Lung (tissue), 12 donors: ENCODE results near the gene PEX16. TPM values are rescaled to one million over a fixed set of nuclear protein-coding genes. Genes with fewer than 3 reads are reported as not detected.

Source experiments
- ATAC-seq: fragments of 200-7000 bp; cut with Tn5 transposase; one replicate; pipeline ENCODE4 v1.9.1; 2020; ENCODE audit warnings: moderate number of reproducible peaks; ENCODE audit not compliant: insufficient read depth, low FRiP score
- DNase-seq, 3 donors: peaks; one replicate each; pipeline ENCODE4 v3.0.0-alpha.2; 2013 to 2017
- H3K27ac ChIP-seq, 2 donors: one replicate each; pipeline ENCODE4 v1.5.1; 2013; ENCODE audit warnings: mild to moderate bottlenecking in 2 of 2, moderate library complexity in 2 of 2, control low read depth in 1 of 2, inconsistent platforms in 1 of 2, low read depth in 1 of 2, low read length in 1 of 2
- H3K27me3 ChIP-seq, 3 donors: one replicate each; pipeline ENCODE4 v1.5.1; 2013; ENCODE audit warnings: low read length in 2 of 3; ENCODE audit not compliant: control insufficient read depth in 3 of 3, insufficient read depth in 3 of 3
- H3K36me3 ChIP-seq, 4 donors: one replicate each; pipeline ENCODE4 v1.5.1; 2013; ENCODE audit warnings: low read length in 4 of 4, mild to moderate bottlenecking in 1 of 4, moderate library complexity in 1 of 4; ENCODE audit not compliant: control insufficient read depth in 4 of 4, insufficient read depth in 4 of 4
- H3K4me1 ChIP-seq, 5 donors: one replicate each; pipeline ENCODE4 v1.5.1; 2013; ENCODE audit warnings: low read length in 5 of 5, mild to moderate bottlenecking in 2 of 5, moderate library complexity in 1 of 5; ENCODE audit not compliant: control insufficient read depth in 5 of 5, insufficient read depth in 5 of 5
- H3K4me3 ChIP-seq: one replicate; pipeline ENCODE4 v1.5.1; 2013; ENCODE audit warnings: mild to moderate bottlenecking, control low read depth, moderate library complexity
- H3K9ac ChIP-seq, 2 donors: one replicate each; pipeline ENCODE4 v1.5.1; 2013; ENCODE audit warnings: low read length in 2 of 2, control low read depth in 1 of 2; ENCODE audit not compliant: insufficient read depth in 1 of 2
- H3K9me3 ChIP-seq, 4 donors: one replicate each; pipeline ENCODE4 v1.5.1; 2013; ENCODE audit warnings: low read length in 3 of 4, mild to moderate bottlenecking in 1 of 4, moderate library complexity in 1 of 4; ENCODE audit not compliant: control insufficient read depth in 4 of 4, insufficient read depth in 3 of 4
- CTCF ChIP-seq: IDR thresholded peaks from 2 replicates; pipeline ENCODE4 v1.5.1; 2012; ENCODE audit warnings: mild to moderate bottlenecking; ENCODE audit errors: control extremely low read depth, extremely low read depth
- WGBS, 2 donors: extraction: QIAGEN DNeasy Blood & Tissue Kit; methylation state at CpG; one replicate each; pipeline ENCODE4 v1.1.7; 2013; 5-methylcytosine and 5-hydroxymethylcytosine counted together
- polyA plus RNA-seq, 2 donors: library from polyadenylated mRNA; stranded (reverse); fragments of 200-250 nt; gene quantifications; one replicate each; pipeline ENCODE4 v1.2.1, GENCODE V29; 2013
- total RNA-seq, 2 donors: library from RNA; depleted of rRNA in 1 of 2; stranded (reverse); fragments of >200 nt in 1 of 2; gene quantifications; one replicate each; pipeline ENCODE4 v1.2.1, GENCODE V29; 2014 to 2021
- donor health status: control.
- donor health status: control.
- donor health status: Bipolar disorder and iron deficiency.
- donor health status: healthy.
- donor health status: DM: yes; HTN: yes; CAD: no.

PEX16 gene
- total and polyA plus RNA-seq, 4 donors: 14.2 to 38.2 (median 35.8) TPM

DNA sequence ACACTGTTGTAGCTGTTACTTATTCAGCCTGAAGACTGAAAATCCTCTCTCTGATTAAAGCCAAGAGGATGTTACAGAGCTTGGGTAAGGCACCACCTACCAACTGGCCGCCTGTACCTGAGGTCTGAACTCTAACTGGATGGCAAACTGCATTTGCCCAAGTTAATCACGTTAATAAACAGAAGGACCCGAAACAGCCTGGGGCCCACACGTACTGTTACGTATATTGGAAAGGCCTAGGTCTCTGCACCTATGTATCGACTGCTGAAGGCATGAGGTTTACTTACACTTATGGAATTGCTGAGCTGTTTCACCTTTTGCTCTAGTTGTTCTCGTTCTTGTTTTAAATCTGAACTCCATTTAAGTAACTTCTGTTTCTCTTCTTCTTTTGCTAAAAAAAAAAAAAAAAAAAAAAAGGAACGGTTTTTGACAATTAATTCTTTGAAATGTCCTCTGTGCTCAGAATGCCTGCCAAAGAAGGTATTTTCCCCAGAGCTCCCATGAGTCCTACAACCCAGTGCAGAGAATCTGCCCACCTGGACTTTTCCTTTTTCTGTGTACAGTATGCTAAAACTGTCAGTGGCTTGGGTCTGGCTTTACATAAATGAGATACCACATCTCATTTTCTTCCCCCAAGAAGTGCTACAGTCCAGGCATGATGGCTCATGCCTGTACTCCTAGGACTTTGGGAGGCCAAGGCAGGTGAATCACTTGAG, 17.8 kb upstream of the PEX16 start:
- Histone ChIP-seq H3K27ac (no peak overlapping the region), H3K27me3 (no peaks in the 10 kb centered on the region), H3K36me3 (peaks cover 6 to 39% (median 13%) of the 10 kb centered on the region in 4 donors), H3K4me1 (peaks cover 0 to 1% (median 0%) of the 10 kb centered on the region in 5 donors), H3K4me3 (no peak overlapping the region), H3K9me3 (no peaks in the 10 kb centered on the region), H3K9ac (no peak overlapping the region)
- WGBS, 2 donors: 90% methylated on average over 8 of the region's 8 CpGs
- DNase-seq (no peak), ATAC-seq (no peak)
- no peak for TF ChIP-seq CTCF

GRCh38 chr11:45934580-45935318, 17.1 kb upstream of the PEX16 start:
- DNase-seq: no peak
- Histone ChIP-seq H3K27ac (no peak overlapping the region), H3K27me3 (no peaks in the 10 kb centered on the region), H3K36me3 (peaks cover 6 to 39% (median 13%) of the 10 kb centered on the region in 4 donors), H3K4me1 (peaks cover 0 to 6% (median 0%) of the 10 kb centered on the region in 5 donors), H3K4me3 (no peak overlapping the region), H3K9me3 (no peaks in the 10 kb centered on the region), H3K9ac (no peak overlapping the region)
- ATAC-seq: no peak
- 89 to 92% methylated on average over 12 of the region's 12 CpGs for WGBS, 2 donors
- no peak for TF ChIP-seq CTCF

GRCh38 chr11:45933846-45934579, 16.3 kb upstream of the PEX16 start:
- 91 to 92% methylated on average over 21 of the region's 21 CpGs for WGBS, 2 donors
- ATAC-seq (no peak), DNase-seq (no peak)
- no peak for TF ChIP-seq CTCF
- no peaks in the 10 kb centered on the region for H3K9me3 ChIP-seq
- H3K9ac ChIP-seq: no peak overlapping the region
- no peak overlapping the region for H3K4me3 ChIP-seq
- H3K4me1 ChIP-seq: peaks cover 0 to 6% (median 0%) of the 10 kb centered on the region in 5 donors
- no peaks in the 10 kb centered on the region for H3K27me3 ChIP-seq
- H3K27ac ChIP-seq: no peak overlapping the region
- H3K36me3 ChIP-seq: peaks cover 6 to 39% (median 13%) of the 10 kb centered on the region in 4 donors
